NK-92 (cell line): ENCODE results near the gene RNF4.
"Not testable (repeated sequence)": the region's sequence is repeated elsewhere in the genome, so short reads cannot be mapped to it uniquely, and the experiment has no call there.

Source experiments
- DNase-seq: peaks from one replicate; lab custom pipeline; 2025; ENCODE audit not compliant: unreplicated experiment; lab: John Stamatoyannopoulos, UW

RNF4 gene, protein sequence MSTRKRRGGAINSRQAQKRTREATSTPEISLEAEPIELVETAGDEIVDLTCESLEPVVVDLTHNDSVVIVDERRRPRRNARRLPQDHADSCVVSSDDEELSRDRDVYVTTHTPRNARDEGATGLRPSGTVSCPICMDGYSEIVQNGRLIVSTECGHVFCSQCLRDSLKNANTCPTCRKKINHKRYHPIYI

DNA sequence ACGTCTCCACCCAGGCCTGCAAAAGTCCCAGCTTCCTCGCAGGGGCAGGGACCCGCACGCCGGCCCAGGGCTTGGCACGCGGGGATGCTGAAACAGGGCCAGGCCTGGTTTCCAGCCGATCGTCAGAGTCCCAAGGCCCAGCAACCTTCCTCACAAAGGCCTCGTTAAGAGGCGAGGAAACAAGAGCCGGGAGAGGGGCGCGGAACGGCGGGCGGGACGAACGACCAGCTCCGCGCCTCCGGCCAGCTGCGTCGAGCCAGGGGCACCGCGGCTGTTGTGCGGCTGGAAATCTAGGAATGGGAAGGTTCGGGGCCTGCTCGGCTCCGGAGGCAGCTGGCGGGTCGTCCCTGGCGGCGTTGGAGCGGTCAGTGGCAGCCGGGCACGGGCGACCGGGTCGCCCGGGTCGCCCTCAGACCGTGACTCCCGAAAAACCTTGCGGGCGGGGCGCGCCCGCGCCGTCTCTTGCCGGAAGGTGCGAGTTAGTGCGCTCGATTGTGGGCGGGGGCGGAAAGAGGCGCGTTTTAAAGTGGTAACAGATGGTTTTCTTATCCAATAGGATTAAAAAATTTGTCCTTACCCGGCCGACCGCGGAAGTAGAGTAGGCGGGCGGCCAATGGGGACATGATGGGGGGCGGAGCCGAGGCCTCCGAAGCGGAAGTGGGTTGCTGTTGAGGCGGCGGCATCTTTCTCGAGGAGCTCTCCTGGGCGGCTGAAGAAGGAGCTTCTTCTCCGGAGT lies at the start of gene RNF4:
Gene RNF4, plus strand, starts transcription at position 651 of the 736 bp plus-strand sequence. CDS start 21,388 bp downstream, outside the sequence.
- DNase-seq: peak; percentile 63

DNA sequence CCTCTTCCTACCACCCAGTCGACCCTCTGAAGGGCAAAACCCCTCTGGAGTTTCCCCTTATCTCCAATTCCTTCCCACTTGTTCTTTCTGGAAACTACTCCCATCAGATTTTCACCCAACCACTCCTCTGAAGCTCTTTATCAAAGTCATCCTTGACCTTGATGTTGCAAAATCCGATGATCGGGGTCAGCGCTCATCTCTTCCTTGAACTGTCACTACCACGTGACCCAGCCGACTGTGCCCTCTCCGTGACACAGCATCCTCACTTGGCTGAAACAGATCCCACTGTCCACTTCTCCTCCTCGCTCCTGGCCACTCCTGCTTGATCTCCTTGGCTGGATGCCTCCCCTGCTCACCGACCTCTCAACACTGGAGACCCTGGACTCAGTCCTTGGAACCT lies 49.1 kb upstream of the RNF4 start:
- no peak for DNase-seq

DNA sequence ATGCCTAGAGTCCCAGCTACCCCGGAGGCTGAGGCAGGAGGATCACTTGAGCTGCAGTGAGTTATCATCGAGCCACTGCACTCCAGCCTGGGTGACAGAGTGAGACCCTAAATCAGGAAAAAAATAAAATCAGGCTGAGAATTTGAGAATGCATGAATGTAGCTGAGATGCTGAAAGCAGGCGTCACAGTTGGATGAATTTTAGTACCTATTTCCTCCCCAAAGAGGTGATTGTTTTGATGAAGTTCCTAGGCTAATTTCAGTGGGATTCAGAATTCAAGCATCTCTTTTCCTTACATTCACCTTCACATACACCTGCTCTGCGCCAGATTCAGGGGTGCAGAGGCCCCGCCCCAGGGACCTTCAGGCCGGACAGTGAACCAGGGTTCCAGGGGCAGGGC lies 47.0 kb upstream of the RNF4 start:
- no peak for DNase-seq

DNA sequence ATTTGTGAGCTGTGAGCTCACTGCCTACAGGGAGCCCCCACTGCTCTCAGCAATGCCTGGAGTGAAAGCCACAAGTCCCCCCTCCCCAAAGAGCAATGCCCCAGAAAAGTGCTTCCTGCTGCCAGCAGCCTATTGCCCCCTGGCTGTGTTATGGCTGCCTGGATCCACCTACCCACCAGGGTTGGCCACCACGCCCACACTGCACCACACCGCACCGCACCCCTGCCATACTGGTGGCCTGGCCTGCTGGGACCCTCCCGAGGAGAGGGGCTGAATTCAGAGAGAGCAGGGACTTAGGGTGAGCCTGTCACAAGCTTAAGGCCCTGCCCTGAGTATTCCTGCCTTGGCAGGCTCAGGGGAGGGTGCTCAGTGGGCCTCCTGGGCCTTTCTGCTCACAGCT lies 45.8 kb upstream of the RNF4 start:
- no peak for DNase-seq

DNA sequence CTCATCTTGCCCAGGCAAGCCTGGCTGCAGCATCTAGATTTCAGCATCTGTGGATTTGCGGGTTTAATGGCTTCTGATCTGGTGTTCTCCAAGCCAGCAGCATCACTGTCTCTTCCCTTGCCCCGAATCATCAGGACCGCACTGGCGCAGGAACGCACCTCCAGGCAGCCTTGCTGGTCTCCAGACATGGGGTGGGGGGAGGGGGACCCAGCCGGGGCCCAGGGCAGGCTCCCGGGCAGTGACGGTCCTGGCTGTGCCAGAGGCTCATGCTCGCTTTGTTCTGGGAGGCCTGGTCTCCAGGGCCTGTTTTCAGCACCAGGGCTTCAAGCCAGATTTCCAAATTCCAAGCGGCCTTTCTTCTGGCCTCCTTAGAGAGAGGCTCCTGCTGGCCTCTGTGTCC lies 45.2 kb upstream of the RNF4 start:
- DNase-seq: no peak

DNA sequence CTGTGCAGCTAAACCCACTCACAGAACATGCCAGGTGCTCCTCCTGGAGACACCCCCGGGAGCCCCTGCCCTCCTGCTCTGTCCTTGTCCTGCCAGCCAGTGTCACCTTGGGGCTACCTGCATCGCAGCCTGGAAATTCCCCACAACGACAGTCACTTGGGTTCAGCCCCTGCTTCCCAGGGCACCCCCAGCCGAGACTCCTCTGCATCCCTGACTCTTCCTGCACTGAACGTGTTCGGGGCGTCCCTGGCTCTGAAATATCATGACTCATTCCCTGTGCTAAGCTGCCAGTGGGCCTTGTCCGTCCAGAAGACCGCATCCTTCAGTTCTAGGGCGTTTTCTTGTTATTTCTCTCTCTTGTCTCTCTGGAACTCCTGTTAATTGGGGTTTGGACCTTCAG lies 44.3 kb upstream of the RNF4 start:
- DNase-seq: no peak

DNA sequence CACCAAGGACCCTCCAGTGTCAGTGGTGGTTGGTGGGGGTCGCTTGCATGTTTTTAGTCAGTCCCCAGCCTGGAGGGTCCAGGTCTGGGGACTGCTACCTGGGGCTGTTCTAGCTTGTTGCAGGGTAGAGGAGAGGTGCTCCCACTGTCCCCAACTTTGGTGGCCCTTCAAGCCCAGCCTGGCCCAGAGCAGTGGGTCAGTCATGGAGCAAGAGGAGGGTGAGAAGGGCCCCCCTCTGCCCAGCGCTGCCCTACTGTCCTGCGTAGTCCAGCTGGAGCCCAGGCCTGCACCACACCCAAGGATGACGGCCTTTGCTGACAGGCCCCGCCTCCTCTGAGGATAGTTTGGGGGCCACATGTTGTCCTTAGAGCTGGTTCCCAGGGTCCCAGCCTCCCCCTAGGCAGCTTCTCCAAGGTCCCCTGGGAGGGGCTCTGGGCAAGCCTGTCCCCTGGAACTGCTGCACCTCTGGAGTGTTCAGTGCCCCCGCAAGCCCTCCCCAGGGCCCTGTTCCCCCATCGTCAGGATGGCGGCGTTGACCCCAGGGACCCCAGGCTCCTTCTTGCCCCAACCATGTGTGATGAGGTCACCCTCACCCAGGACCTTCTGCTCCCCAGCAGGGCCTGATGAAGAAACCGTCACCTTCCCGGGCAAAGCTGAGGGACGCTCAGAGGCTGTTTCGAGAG lies 43.4 kb upstream of the RNF4 start:
- no peak for DNase-seq

DNA sequence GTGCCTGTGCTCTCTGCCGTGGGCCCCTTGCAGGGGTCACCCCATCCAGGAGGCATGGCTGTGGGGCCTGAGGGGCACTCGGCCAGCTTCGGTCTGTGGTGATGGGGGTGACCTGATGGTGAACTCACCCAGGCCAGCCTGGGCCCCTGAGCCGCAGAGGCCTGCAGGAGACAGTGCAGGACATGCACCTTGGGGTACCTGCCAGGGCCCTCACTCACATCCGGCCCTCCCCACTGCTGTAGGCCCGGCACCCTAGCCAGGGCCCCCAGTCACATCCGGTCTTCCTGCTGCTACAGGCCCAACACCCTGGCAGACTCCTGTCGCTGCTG lies 42.9 kb upstream of the RNF4 start:
- no peak for DNase-seq

DNA sequence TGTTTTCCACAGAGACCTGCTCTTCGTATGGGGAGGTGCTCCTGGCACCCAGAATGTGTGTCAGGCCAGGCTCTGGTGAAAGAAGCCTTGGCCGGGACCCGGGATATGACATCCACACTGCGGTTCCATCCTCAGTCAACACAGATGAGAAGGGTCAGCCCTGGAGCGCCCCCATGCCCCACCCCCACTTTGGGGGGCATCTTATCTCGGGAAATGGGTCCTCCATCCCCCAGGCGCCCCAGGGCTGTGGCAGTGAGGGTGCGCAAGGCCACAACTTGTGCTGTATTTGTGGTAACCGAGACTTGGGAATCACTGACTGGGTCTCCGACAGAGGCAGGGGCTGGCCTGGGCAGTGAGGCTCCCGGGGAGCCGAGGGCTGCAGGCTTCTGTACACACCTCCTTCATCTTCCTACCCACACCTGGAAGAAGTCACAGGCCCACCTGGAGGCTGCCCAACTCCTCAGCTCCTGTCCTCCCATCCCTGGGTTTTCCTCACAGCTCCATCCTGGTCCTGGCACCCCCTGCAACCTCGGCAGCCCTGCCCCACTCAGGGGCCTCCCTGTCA lies 42.1 kb upstream of the RNF4 start:
- DNase-seq: no peak

DNA sequence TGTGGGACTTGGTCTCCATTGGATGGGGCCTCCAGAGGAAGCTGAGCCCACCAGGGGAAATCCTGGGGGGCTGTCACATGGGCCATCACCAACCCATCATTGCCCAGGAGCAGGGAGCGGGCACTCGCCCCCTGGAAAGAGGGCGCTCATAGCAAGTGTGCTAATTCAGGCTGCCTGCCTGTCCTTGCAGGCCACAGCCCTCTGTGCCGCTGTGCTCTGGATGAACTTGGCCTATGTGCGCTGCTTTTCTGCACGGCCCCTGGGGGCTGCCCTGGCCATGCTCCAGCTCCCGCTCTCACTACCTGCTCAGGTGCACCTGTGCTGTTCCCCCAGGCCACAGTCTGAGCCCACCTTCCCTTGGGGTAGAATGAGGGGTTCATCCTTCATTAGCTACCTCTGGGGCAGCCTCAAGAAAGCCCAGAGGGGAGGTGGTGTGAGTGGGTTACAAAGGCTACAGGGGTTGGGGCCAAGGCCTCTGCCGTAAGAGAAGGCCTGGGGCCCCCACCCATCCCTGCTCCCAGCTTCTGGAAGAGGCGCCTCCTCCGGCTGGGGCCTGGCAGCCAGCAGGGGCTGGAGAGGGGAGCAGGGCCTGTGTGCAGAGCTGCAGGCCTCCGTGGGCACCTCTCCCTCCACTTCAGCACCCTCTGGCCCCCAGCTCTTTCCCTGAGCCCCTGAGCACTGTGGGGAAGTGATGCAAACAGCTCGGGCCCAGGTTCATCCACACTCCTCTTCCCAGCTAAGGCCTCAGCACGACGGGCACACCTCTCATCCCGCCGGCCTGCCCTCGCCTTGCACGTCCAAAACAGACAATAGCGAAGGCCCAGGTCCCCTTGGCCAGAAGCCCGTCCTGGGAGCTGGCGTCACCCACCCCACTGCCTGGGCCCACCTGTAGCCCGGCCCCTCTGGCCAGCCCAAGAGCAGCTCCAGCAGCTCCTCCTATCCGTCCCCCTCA lies 41.2 kb upstream of the RNF4 start:
- no peak for DNase-seq

DNA sequence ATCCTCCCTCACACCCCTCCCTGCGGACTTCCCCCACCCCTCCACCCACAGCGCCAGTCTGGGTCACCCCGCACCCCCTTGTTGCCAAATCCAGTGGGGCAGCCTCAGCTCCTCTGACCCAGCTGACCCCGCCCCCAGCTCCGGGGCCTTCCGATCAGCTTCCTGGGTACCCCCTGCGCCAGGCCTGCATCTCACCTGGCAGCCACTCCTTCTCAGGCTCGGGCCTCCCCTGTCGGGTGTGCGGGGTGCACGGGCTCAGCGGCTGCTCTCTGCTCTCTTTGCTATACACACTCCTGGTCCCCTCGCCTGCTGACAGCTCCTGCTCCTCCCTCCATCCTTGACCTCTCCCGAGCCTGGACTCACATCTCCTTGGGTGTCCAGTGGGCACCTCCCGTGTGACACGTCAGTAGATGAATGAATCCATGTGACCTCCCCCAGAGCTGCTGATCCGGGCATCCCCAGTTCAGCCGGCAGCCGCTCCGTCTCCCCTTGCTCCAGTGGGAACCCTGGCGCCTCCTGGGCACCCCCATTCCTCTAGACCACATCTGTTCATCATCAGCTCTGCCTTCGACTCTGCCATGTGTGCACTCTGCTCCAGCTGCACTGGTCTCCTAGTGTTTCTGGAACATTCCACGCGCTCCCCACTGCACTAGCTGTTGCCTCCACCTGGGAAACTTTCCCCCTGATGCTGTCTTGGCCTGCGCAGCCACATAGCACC lies 40.3 kb upstream of the RNF4 start:
- DNase-seq: no peak

DNA sequence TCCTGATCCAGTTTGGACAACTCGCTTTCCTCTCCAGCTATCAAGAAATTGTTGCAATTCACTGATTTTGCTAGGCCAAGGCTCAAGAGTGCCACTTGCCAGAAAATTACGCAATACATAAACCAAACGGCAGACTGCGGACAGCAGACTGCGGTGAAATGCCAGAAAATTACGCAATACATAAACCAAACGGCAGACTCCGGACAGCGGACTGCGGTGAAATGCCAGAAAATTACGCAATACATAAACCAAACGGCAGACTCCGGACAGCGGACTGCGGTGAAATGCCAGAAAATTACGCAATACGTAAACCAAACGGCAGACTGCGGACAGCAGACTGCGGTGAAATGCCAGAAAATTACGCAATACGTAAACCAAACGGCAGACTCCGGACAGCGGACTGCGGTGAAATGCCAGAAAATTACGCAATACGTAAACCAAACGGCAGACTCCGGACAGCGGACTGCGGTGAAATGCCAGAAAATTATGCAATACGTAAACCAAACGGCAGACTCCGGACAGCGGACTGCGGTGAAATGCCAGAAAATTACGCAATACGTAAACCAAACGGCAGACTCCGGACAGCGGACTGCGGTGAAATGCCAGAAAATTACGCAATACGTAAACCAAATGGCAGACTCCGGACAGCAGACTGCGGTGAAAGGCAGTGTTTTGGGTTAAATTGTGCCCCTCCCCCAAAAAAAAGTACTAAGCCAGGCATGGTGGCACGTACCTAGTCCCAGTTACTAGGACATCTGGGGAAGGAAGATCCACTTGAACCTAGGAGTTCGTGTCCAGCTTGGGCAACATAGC lies 38.8 kb upstream of the RNF4 start:
- not testable (repeated sequence) for DNase-seq

DNA sequence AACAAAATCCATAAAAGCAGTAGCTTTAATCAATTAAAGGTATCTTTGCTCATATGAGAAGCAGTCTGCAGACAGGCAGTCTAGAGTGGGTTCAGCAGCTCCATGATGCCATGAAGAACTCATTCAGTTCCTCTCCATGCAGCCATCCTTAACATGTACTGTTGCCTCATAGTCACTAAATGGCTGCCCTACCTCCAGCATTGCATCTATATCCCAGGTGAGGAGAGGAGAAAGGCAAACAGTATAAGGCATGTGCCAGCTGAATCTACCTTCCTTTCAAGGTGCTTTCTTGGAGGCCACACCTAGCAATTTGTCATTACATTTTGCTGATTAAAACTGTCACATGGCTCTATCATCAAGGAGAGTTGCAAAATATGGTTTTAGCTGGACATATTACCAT lies 36.9 kb upstream of the RNF4 start:
- no peak for DNase-seq

DNA sequence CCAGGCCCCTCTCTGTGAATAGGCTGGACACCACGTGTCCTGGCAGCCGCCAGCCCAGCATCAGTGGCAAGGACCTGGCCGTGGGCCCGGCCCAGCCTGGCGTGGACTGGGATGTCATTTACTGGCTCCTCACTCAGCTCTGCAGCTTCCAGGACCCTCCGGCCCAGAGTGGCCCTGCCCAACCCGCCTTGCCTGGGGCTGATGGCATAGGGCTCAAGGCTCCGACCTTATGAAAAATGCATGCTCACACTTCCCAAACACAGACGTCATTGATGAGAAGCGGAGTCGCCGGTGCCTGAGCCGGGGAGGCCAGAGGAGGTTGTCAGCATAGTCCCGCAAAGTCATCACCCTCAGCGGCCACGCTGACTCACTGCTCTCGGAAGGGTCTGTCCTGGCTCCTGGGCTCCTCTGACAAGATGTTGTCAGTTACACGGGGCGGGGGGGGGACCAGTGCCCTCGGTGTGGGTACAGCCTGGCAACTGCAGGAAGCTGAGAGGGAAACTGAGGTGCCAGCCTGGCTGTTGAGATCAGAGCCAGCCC lies 35.8 kb upstream of the RNF4 start:
- DNase-seq: no peak

DNA sequence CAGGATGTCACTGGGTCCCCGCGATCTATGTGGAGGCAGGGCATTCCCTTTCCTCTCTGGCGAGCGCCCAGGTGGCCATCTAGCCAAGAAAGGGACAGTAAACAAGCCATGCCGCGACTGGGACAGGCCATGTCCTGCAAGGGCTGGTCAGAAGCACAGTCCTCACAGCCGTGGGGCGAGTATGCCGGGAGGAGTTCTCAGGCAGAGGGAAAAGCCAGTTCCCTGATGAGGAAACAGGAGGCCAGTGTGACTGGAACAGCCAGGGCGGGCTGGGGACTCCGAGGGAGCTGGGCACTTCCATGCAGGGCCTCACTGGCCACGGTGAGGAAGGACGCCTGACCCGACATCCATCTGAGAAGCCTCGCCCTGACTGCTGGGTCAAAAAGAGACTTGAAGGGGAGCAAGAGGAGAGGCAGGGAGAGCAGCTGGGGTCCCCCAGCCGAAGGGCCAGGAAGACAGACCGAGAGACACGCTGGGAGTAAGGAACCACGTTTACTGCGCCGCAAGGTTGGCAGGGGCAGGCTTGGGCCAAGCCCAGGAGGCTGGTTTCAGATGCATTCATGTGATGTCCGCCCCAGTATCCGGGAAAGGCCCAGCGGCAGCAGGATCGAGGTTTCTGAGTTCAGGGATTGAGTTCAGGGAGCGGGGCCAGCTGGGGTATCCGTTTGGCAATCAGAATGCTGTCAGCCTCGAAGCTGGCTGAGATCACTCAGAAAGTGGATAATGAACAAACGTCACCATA lies 35.1 kb upstream of the RNF4 start:
- no peak for DNase-seq

DNA sequence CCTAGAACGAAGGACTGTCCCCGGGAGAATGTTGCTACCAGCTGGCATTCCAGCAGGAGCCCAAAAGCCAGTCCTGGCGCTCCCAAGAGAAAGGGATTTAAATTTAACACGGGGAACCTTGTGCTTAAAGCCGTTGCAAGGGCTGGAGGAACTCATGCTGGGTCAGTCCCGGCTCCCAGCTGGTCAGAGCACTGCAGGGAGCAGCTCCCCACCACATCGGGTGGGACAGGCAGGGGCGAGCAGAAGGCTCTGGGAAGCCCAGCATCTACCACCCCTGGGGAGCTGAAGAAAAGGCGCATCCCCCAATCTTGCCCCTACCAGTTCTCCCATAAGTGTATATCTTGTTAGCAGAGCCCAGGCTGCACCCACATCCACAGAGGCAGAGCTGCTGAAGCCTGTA lies 34.5 kb upstream of the RNF4 start:
- no peak for DNase-seq

DNA sequence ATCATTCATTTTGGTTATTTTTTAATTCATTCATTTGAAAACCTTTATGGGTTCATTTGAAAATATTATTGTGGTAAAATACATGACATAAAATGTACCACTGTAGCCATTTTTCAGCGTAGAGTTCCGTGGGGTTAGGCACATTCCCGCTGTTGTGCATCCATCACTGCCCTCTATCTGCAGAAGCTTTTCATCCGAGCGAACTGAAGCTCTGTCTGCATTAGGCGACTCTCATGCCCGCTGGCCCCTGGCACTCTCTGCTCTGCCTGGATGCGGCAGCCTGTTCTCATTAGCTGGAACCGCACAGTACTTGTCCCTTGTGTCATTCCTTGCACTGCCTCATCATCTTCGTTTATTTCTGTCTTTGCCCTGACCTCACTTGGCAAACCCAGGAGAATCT lies 32.6 kb upstream of the RNF4 start:
- no peak for DNase-seq

DNA sequence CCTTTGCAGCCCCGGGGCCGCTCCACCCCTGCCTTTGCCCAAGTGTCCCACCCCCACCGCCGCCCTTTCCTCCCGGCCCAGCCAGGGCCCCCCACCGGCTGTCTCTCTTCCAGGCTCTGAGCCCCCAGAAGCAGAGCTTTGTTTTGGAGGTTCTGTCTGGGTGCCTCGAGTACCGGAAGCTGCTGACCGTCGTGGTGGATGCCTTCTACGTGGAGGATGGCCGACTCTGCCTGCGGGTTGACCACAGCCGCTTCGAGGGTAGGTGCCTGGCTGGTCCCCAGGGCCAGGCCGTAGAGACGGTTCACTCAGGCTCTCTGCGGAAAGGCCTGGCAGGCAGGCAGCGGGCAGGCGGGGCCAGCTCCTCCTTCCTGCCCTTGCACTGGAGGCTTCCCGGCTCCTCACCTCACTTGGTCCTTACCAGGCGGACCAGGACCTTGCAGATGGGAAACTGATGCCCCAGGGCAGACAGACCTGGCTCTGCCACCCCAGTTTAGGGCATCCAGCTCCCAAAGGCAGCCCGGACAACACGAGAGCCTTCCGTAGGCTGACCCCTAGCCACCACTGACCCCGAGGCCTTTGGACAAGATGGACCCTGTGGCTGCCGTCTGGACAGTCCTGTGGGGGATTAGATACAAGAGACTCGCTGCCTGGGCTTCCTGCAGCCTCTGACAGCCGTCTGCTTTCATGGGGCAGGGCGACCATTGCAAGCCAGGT lies 32.0 kb upstream of the RNF4 start:
- DNase-seq: no peak
